ENCODE results near the gene PPM1G.

- TF ChIP-seq, protein P1, sequence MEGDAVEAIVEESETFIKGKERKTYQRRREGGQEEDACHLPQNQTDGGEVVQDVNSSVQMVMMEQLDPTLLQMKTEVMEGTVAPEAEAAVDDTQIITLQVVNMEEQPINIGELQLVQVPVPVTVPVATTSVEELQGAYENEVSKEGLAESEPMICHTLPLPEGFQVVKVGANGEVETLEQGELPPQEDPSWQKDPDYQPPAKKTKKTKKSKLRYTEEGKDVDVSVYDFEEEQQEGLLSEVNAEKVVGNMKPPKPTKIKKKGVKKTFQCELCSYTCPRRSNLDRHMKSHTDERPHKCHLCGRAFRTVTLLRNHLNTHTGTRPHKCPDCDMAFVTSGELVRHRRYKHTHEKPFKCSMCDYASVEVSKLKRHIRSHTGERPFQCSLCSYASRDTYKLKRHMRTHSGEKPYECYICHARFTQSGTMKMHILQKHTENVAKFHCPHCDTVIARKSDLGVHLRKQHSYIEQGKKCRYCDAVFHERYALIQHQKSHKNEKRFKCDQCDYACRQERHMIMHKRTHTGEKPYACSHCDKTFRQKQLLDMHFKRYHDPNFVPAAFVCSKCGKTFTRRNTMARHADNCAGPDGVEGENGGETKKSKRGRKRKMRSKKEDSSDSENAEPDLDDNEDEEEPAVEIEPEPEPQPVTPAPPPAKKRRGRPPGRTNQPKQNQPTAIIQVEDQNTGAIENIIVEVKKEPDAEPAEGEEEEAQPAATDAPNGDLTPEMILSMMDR (IDR thresholded peaks at IDR 0.05; ENCODE audit: insufficient read depth, low read length): no peak
- no peak for TF ChIP-seq GABPA (IDR thresholded peaks at IDR 0.05; ENCODE audit: low read depth)
- TF ChIP-seq POLR2AphosphoS5 (IDR thresholded peaks at IDR 0.05; ENCODE audit: low read depth): no peak
- no peak for TF ChIP-seq REST (IDR thresholded peaks at IDR 0.05; ENCODE audit: insufficient replicate concordance, low read depth)
Measured at GRCh38 chr2:27445615-27446014, 36.2 kb upstream of the PPM1G start.
